Germinal center (tissue), 1 donor: ENCODE results near the gene GMDS.

Experiments
- DNase-seq: peaks from one replicate; pipeline ENCODE4 v3.0.0; 2012; ENCODE audit warnings: mixed read lengths, low spot score

GMDS gene

DNA sequence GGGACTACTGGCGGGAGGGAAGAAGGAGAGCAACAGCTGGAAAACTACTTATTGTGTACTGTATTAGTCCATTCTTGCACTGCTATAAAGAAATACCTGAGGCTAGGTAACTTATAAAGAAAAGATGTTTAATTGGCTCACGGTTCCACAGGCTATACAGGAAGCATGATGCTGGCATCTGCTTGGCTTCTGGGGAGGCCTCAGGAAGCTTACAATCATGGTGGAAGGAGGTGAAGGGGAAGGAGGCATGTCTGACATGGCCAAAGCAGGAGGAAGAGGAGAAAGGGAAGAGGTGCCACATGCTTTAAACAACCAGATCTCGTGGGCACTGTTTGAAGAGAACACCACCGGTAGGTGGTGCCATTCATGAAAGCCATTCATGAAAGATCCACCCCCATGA is 67.3 kb downstream of the GMDS start:
- DNase-seq = no peak

- DNase-seq = no peak
Measured at GRCh38 chr6:2175825-2176224, 69.6 kb downstream of the GMDS start.

DNA sequence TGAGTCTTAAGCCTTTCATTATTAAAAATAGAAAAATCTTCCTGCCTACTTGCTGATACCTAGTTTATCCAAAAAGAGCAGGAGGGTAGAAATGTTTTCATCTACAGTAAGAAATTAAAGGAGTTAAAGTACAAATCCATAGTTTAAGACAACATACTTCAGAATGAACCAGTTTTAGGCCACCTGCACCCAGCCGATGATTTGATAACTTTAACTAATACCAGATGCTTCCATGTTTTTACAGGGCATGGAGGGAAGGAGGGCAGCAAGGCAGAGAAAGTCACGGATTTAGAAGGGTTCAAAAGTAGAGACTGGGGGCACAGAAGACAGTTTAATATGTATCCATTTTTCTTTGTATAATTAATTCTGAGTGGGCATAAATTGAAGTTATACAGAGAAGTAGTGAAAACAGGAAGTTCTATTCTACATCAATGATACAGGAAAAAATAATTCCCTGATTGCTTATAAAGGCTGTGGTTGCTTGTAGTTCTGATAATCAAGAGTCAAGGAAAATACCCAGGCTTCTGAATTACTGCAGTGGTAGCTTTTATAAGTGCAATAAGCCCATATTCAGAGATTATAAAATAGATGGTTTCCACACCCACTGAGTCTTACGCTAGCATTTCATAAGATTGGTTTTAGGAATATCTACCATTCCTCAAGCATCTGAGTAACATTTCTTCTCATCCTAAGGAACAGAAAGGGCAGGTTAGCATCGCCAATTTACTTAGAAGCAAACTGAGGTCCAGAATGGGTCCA is 72.0 kb downstream of the GMDS start:
- DNase-seq = no peak

- DNase-seq = no peak
Measured at GRCh38 chr6:2171728-2172127, 73.7 kb downstream of the GMDS start.

GRCh38 chr6:2168480-2168879 is 76.9 kb downstream of the GMDS start:
- no peak for DNase-seq

- no peak for DNase-seq
Measured at GRCh38 chr6:2166717-2167116, 78.7 kb downstream of the GMDS start.

- DNase-seq = no peak
Measured at GRCh38 chr6:2165286-2165685, 80.1 kb downstream of the GMDS start.

DNA sequence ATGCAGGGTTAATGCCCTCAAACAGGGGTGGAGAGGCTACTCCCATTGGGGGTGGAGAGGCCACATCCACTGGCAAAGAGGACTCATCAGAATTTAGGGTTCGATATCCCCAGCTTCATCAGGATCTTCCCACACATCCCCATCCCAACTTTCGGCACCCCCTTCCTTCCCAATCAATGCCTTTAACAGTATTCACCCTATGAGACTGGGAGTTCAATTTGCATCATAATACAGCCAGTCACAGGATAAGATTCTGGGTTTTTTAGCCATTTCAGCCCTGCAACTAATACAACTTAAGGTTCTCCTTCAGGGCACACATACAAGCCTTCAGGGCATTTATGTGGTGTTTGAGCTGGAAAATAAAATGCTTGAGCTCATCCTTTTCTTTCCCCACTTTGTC is 80.9 kb downstream of the GMDS start:
- DNase-seq = no peak

DNA sequence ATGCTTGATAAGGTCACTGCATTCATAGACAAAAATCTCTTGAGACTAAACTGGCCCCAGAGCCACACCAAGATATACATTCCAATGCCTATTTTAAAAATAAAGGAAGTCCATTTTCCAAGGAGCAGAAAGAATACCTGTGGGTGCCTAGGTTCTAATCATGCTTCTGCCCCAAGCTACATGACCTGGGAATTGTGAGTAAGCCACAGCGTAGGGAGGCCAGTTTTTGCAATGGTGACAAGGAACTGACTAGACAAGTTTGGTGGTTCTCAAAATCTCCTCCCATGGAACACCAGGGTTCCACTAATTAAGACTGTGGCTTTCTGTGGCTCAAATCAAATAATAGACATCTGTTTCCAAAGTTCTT is 83.3 kb downstream of the GMDS start:
- no peak for DNase-seq

DNA sequence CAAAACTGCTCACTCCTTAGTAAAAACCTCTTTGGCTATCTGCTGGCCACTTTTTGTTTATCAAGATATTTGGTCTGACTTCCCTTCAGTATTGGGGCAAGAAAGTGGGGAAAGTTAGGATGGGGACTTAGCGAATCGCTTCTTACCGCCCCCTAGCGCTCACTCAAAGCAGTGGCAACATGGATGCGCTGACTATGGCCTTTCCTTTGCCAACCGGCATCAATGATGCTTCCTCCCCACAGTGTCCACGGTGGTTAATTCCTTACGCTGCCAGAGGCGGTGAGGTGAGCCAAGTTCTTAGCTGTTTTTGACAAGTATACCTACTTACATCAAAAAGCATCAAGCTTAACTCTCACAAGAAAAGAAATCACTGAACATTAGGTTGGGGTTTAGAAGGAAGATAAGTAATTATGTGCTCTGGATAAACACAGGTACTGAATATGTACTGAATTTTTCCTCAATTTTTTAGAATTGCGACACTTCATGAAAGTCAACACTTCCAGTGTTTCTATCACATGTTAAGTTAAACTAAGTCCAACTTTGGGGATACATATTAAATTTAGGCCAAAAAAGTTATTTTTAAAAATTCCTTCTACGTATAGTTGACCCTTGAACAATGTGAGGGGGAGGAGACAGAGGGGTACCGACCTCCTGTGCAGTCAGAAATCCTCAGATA is 86.7 kb downstream of the GMDS start:
- peak; percentile 12 for DNase-seq

- no peak for DNase-seq
Measured at GRCh38 chr6:2157441-2158127, 87.8 kb downstream of the GMDS start.

DNA sequence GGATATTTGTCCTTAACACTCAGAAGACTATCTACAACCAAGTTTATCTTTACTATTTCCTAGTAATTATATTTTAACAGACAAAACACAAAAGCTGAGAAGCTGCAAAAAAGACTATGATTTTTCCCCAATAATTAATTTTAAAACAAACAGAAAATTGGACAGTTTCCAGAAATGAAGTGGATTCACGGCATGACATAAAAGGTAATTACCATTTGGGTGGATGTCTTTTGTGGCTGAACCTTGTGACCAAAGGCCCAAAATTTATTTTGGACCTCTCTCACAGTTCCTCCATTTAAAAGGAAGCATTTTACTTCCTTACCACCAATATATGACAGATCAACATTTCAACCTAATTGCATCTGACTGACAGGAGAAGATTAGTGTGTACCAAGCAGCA is 90.2 kb downstream of the GMDS start:
- DNase-seq = no peak

- no peak for DNase-seq
Measured at GRCh38 chr6:2149361-2150006, 95.9 kb downstream of the GMDS start.

GRCh38 chr6:2148748-2149147 is 96.7 kb downstream of the GMDS start:
- no peak for DNase-seq

- DNase-seq = no peak
Measured at GRCh38 chr6:2147766-2148448, 97.5 kb downstream of the GMDS start.

DNA sequence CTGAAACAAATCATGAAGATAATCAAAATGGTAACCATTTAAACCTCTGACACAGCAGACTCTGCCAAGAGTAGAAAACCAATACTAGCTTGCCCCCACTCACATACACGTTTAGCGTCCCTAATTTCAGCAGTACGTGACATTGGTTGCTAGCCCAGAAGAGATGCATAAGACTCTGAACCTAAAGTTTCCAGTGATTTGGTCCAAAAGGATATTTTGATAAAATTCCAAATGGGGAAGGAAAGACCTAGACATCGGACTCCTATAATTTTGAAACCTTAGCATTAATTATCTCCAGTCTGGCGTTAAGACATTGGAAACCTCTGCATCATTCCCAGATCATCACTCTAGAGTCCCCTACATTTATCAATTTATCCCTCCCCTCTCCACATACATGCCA is 98.1 kb downstream of the GMDS start:
- no peak for DNase-seq

DNA sequence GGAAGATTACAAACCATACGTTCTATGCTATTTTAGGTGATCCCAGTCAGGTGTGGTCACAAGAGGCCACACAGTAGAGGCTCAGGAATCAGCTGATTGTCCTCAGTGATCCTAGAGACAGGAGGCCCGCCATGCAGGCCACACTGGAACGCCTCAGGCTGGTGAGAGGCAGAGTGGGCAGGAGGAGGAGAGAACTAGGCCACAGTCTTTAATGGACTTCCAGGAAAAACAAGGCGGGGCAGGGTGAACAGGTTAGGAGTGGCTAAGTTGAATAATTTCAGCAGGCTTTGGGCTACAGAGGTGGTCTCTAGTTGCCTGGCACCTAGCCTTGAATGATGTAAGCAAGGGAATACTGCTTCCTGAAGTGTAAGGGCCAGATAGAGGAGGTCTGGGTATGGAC is 101.2 kb downstream of the GMDS start:
- no peak for DNase-seq

DNA sequence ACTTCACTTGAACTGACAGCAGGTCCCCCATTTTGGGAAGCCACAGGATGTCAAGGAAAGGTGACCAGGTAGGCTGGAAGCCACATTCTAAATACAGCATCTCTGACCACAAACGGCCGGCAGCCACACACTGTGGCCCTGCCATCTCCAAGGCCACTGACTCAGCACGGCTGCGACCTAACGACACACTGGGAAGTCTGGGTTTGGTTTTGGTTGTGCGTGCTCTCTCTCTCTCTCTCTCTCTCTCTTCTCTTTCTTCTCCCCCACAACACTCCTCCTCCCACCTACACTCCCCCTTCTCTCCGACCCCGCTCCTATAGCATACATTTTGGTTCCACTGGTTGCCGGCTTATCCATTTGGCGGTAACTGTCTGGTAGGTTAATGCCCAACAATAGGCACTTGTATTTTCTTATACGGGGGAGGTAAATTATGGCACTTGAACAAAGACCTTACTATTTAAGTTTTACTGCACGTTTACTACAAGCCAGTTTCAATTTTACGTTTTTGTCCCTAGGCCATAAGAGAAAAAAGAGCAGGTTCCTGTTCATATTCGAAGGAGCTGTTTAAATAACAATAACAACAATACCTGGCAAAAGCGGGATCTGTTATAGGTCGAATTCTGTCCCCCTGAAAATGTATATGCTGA is 103.6 kb downstream of the GMDS start:
- no peak for DNase-seq

GRCh38 chr6:2140438-2141128 is 104.8 kb downstream of the GMDS start:
- DNase-seq = no peak

DNA sequence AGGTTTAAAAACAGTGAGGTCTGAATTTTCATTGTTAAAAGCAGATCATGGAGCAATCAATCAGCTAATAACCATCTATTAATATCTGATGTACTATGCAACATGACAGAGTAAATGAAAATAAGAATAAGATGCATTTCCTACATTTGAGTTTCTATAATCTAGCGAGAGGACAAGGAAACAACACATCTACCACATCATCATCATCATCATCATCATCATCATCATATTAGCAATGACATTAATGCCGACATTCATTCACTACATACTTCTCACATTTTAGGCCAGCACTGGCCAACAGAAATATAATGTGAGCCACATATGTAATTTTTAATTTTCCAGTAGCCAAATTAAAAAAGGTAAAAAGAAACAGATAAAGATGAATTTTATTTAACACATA is 110.0 kb downstream of the GMDS start:
- no peak for DNase-seq

GRCh38 chr6:2134554-2134953 is 110.9 kb downstream of the GMDS start:
- DNase-seq = no peak
